GM12864 (cell line): ENCODE measurements around the gene CFAP97D1.

Source experiments
- DNase-seq: peaks from one replicate; pipeline ENCODE4 v3.0.0-alpha.2; 2011; ENCODE audit warnings: low read depth
- H3K4me3 ChIP-seq: 2 replicates; pipeline ENCODE4 v1.5.1; 2011; ENCODE audit warnings: mild to moderate bottlenecking, low read depth, low read length, control low read depth
- TF ChIP-seq, protein P1 (sequence below): IDR thresholded peaks from 2 replicates; pipeline ENCODE4 v1.5.1; 2011; ENCODE audit warnings: low read depth, mild to moderate bottlenecking, moderate library complexity, low read length, control low read depth, inconsistent platforms; ENCODE audit errors: missing control alignments

Gene CFAP97D1

DNA sequence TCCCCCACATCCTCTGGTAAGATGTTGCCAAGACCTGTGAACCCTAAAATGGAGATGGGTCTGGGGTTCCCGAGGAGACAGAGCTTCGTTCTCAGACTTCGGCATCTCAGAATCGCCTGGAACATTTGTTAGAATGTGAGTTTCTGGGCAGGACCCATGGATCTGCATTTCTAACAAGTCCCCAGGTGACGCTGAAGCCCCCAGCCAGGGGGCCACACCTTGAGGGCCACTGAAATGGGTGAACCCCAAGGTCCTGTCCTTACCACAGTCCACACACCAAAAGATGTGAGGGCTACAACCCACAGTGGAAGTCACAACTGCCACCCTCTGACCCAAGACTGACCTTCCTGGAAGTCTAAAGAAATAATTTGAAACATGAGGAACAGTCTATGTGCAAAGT is 38.7 kb downstream of the CFAP97D1 start:
- TF ChIP-seq, protein P1, sequence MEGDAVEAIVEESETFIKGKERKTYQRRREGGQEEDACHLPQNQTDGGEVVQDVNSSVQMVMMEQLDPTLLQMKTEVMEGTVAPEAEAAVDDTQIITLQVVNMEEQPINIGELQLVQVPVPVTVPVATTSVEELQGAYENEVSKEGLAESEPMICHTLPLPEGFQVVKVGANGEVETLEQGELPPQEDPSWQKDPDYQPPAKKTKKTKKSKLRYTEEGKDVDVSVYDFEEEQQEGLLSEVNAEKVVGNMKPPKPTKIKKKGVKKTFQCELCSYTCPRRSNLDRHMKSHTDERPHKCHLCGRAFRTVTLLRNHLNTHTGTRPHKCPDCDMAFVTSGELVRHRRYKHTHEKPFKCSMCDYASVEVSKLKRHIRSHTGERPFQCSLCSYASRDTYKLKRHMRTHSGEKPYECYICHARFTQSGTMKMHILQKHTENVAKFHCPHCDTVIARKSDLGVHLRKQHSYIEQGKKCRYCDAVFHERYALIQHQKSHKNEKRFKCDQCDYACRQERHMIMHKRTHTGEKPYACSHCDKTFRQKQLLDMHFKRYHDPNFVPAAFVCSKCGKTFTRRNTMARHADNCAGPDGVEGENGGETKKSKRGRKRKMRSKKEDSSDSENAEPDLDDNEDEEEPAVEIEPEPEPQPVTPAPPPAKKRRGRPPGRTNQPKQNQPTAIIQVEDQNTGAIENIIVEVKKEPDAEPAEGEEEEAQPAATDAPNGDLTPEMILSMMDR, result no peak
- no peak for DNase-seq
- no peak overlapping the region for H3K4me3 ChIP-seq

DNA sequence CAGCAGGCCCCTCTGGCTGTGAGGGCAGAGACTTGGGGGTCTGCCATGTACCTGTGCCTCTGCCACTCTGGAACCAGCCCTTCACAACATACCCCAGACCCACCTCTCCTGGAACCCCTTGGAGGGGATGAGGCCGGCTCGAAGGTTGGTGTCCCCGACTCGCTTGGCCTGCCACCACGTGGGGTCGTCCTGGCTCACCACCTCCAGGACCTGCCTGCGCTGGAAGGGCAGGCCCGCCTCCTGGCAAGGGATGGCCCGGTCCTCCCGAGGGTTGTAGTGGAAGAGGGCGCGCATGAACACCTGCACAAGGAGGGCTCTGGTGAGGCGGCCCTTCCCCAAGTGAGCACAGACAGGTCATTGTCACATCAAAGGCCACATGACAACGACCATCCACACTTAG is 40.5 kb downstream of the CFAP97D1 start:
- TF ChIP-seq, protein P1, result no peak
- no peak overlapping the region for H3K4me3 ChIP-seq
- no peak for DNase-seq

- TF ChIP-seq, protein P1, result no peak
Observed at GRCh38 chr17:43822570-43823190, 42.4 kb downstream of the CFAP97D1 start.

DNA sequence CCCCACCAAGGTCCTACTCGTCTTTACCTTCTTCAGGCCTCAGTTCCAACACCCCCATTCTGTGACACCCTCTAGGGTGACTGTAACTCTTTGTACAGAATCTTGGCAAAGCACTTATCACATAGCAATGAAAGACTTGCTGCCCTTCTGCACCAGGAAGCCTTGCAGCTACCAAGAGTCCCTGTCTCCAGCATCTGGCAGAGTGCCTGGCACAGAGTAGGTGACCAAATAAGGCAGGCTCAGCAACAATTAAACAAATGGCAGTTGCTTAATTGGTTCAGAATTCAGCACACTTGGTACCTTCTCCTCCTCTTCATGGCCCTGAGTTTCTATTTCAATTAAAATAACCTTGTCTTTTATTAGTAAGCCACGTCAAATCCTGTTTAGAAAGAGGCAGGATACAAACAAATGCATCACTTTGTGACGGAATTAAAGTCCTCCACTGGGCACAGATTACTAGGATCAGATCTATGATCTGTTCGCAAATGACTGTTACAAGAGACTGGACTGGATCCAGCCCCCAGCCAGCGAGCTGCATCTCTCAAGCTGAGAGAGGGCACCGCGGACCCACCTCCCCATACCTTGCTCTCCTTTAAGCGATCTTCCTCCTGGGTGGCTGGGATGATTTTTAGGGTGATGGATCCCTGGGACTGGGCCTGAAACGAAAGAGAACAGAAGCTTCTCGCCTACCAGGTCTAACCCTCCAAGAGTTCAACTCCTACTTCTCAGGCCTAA is 43.3 kb downstream of the CFAP97D1 start:
- no peak overlapping the region for H3K4me3 ChIP-seq
- TF ChIP-seq, protein P1, result no peak
- no peak for DNase-seq

More at GRCh38 chr17:43822570-43823190, 42.4 kb downstream of the CFAP97D1 start:
- DNase-seq, result no peak
- no peak overlapping the region for H3K4me3 ChIP-seq

- TF ChIP-seq, protein P1, result no peak
- no peak overlapping the region for H3K4me3 ChIP-seq
- DNase-seq, result no peak
Observed at GRCh38 chr17:43825567-43825966, 45.3 kb downstream of the CFAP97D1 start.

GRCh38 chr17:43826206-43826605 is 46.0 kb downstream of the CFAP97D1 start:
- no peak overlapping the region for H3K4me3 ChIP-seq
- no peak for DNase-seq
- TF ChIP-seq, protein P1, result no peak
